C4-2B (cell line): ENCODE data around the gene TMPRSS6.

Experiments used
- CTCF ChIP-seq: fragments of 450-650 bp; conservative IDR thresholded peaks from 2 replicates; pipeline ENCODE4 v1.5.1; 2017; ENCODE audit warnings: mild to moderate bottlenecking
- ZFX ChIP-seq: fragments of 450-650 bp; IDR thresholded peaks from 2 replicates; pipeline ENCODE4 v1.6.1; 2017

- TF ChIP-seq CTCF = no peak
- TF ChIP-seq ZFX = no peak
Measured at GRCh38 chr22:37032134-37032534, 77.4 kb downstream of the TMPRSS6 start.
